CD4-positive, alpha-beta T cell treated with Interleukin-4 for 4 hours (primary cell): ENCODE measurements around the gene STAT6.
A peak's percentile ranks its signal among the peaks of the same experiment; 100 is the strongest.
"Not testable (repeated sequence)": the region's sequence is repeated elsewhere in the genome, so short reads cannot be mapped to it uniquely, and the experiment has no call there.

ENCODE experiments used
- DNase-seq: peaks from one replicate; pipeline ENCODE4 v3.0.0-alpha.2; 2020

STAT6 gene

DNA sequence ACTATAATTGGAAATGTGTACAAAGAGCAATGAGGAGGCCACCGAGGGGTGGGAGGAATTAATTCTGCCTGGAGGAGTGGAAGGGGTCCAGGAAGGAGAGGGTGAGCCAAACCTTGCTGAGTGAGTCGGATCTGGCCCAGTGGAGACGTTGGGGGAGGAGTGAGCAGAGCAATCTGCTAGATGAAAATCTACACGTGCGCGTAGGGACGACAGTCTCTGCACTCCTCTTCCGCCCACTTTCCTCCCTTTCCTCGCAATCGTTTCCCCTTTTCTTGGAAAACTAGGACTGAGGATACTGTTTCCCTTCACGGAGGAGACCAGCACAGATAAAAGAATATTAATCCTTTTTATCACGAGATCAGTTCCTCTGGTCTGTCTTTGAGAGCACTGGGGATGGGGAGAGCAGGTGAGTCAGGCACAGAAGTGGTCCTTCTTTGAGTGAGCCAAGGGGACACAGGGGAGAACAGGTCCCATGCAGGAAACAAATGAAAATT is 25.1 kb downstream of the STAT6 start:
- DNase-seq, result no peak

DNA sequence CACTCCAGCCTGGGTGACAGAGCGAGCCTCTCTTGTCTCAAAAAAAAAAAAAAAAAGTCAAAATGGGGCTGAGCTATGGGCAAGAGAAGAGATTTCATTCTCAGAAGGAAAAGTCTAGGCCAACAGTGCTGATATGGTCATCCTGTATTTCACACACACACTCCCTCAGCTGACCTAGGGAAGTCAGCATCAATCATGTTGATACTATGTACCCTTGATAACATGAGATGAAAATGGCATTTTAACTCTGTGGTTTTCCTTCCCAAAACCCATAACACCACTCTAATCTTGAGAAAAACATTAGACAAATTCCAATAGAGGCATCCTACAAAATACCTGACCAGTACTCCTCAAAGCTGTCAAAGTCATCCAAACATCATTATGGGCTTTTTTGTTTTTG is 30.3 kb downstream of the STAT6 start:
- no peak for DNase-seq

DNA sequence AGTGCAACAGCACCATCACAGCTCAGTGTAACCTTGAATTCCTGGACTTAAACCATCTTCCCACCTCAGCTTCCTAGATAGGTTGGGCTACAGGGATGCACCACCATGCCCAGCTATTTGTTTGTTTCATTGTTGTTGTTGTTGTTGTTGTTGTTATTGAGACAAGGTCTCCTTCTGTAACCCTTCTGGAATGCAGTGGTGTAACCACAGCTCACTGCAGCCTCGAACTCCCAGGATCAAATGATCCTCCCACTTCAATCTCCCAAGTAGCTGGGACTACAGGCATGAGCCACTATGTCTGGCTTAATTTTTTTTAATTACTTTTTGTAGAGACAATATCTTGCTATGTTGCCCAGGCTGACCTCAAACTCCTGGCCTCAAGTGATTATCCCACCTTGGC is 31.3 kb downstream of the STAT6 start:
- DNase-seq, result no peak

DNA sequence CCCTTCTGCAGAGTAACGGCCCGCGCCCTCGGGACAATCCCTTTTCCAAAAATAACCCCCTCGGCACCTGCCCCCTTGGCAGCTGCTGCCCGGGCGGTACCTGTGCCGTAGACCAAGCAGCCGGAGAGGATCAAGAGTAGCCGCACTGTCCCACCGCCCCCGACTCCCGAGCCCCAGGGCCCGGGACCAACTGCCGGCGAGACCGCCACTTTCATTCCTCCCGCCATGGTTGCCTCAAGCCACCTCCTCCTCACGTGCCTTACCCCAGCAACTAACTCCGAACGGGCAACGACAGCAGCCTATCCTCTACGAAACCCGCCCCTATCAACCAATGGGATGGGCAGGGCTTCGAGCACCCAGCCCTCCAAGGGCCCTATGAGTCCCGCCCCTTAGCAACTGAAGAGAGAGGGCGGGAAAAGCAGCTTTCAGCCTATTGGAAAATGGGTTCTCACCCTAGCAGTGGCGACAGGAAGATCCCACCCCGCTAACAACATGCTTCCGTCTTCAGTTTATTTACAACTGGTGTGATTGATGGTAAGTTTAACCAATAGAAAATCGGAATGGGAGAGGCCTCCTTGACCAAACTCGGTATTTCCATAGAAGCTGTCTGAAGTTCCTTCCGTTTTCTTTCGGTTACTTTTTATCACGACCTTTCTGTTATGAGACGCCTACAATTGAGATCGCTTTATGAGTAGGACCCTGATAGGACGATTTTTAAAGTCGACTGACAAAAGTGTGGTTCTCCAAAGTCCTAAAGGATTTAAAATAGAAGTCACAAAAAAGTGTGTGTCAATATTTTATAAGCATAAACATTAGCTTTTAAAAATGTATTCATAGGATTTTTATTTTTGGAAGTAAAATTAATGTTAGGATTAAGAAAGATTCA is 32.4 kb downstream of the STAT6 start, which contains the start of gene NEMP1:
Gene NEMP1 (minus strand): TSS at position 273 of the 886 bp plus-strand sequence. CDS start 46 bp downstream, at position 227.
- DNase-seq, result peak; percentile 100

DNA sequence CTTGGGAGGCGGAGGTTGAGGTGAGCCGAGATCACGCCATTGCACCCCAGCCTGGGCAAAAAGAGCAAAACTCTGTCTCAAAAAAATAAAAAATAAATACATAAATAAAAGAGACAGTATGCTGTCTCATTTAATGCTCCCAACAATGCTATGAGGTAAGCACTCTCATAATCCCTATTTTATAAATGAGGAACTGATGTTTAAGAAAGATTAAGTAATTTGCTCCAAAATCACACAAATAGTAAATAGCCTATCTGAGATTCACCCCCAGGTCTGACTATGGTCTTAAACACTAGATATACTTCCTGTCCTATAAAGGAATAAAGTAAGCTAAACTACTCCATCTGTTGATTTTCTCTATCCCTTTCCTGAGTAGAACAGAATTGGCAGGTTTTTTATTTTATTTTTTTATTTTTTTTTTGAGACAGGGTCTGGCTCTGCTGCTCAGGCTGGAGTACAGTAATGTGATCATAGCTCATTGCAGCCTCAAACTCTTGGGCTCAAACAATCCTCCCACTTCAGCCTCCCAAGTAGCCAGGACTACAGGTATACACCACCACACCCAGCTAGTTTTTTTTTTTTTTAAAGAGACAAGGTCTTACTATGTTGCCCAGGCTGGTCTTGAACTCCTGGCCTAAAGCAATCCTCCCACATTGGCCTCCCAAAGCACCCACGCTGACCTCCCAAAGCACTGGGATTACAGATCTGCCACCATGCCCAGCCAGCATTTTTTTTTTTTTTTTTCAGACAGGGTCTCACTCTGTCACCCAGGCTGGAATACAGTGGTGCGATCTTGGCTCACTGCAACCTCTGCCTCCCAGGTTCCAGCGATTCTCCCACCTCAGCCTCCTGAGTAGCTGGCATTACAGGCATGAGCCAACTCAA is 37.4 kb downstream of the STAT6 start:
- DNase-seq, result not testable (repeated sequence)

DNA sequence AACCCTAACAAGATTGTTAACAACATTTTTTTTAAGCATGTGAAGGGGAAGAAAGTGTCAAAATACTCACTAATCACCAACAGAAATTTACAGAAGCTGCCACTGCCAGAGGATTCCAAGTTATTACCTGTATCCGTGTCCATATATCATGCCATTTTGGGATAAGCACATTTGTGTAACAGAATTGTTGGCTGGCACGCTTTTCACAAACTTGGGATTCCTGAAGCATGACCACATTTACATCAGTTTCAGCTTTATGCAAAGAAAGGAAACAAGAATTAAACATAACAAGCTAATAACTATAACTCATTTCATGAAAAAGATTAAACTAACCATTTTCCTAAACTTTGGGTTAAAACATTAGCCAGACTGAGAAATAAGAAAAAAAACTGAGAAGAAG is 38.5 kb downstream of the STAT6 start:
- no peak for DNase-seq

DNA sequence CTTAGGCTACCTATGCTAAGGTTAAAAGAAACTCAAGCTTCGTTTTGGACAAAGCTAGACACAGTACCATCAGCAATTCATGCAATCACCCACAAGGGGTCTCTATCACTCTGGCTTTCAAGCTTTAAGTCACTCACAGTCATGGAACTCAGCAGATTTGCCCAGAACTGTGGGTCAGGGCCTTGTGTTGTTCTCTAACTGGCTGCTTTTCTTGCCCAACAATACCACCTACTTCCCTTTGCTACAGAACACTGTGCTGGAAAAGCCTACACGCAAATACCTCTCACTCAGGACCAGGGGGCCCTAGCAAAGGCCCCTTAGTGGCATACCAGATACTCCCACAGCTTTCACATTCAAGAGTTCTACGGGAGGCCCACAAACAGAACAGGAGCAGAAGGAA is 41.6 kb downstream of the STAT6 start:
- peak; percentile 84 for DNase-seq

DNA sequence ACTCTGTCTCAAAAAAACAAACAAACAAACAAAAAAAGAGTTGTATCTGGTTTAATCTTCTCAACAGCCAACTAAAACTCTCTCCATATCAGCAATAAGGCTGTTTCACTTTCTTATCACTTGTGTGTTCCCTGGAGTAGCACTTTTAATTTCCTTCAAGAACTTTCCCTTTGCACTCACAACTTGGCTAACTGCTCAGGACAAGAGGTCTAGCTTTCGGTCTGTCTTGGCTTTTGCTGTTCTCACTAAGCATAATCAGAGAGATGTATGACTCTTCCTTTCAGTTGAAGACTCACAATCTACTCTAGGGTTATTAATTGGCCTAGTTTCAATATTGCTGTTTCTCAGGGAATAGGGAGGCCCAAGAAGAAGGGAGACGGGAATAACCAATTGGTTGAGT is 44.9 kb downstream of the STAT6 start:
- no peak for DNase-seq

DNA sequence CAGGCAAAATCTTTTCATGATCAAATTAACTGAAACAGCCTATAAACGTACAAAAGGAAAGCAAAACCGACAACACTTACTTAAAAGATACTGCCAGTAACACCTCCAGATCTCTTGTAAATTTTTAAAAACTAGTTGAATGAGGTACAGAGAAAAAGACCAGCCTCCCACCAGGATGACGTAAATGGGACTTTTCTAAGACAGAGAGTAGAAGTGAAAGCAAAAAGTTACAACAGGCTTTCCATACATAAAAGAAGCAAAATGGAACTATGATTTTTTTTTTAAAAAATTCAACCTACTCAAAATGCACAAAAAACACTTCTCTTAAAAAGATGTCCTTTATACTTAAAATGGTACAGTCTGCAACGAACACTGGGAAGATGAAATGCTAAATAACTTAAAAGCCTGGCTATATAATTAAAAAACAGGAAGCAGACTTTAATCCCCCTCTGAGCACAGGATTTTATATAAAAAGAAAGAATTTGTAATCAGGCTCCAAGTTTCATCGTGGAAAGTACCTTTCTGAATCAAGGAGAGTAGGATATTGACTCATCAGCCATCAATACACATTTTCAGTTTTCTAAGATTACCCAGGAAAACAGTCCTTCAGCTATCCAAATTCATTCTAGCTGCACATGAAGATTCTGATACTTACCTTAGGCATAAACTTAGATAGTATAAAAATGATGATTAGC is 47.0 kb downstream of the STAT6 start:
- DNase-seq, result peak; percentile 81

DNA sequence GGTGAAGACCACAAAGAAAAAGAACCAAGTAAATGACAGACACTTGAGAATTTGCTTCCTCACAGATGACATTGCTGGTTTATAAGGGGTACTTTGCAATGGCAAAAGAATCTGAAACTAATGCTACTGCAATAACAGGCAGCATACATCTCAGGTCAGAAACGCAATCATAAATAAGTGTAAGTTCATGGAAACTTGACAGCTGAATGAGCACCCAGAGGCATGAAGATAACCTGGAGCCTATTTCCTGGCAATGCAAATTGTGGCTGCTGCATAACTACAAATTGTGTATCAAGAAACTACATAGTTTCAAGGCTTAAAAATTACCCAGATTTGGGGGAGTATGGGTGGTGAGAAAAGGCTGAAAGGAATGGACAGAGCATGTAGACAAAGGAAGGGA is 52.7 kb downstream of the STAT6 start:
- DNase-seq, result no peak

DNA sequence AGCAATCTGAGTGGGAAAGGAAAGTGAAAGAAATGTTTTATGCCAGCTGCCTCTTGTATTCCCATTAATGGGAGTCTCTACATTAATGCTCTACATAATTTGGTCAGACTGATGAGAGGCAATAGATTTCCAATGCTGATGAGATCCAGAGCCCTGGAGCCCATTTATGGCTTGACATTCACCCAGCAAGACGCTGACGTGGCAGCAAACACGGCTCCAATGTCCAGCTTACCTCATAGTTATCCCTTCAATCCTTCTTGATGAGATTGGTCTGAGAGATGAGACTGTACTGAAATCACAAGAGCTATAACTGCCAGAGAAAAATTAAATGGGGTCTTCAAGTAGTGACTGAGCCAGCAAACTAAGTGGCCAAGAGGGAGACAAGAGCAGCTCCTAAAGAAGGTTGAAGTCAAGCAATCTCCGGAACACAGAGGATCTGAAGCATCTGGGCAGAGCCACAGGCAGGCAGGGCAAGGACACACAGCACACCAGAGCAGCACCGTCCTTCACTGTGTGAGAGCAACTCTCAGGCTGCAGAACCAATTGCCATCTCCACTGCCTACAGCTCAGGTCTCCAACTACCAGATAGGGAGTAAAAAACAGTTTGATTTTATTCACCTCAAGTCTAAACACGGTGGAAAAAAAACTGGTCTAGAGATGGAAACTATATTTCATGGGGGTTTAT is 54.0 kb downstream of the STAT6 start:
- DNase-seq, result no peak

DNA sequence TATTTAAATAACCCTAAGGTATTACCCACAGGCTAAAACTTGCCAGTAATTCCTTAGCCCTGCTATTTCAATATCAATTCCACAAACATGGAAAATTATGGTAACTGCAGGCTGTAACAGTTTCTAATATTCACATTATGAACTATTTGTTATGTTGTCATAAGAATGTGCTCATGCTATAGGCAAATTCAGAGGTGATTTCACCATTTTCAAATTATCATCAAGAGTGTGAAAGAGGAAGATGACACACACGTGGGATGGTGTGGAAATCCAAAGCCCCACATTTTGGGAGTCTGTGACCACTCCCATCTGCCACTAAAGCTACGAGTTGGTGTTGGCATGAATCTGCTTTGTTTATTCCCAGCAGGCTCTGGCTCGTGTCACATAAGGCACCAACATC is 55.3 kb downstream of the STAT6 start:
- no peak for DNase-seq

DNA sequence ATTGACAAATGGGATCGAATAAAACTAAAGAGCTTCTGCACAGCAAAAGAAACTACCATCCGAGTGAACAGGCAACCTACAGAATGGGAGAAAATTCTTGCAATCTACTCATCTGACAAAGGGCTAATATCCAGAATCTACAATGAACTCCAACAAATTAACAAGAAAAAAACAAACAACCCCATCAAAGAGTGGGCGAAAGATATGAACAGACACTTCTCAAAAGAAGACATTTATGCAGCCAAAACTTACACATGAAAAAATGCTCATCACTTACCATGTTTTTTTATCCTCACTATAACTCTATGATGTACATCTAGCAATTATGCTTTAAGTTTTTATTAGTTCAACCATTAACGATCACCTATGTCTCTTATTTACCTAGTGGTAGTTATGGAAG is 57.3 kb downstream of the STAT6 start:
- DNase-seq, result not testable (repeated sequence)

DNA sequence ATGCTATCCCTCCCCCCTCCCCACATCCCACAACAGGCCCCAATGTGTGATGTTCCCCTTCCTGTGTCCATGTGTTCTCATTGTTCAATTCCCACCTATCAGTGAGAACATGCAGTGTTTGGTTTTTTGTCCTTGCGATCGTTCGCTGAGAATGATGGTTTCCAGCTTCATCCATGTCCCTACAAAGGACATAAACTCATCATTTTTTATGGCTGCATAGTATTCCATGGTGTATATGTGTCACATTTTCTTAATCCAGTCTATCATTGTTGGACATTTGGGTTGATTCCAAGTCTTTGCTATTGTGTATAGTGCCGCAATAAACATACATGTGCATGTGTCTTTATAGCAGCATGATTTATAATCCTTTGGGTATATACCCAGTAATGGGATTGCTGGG is 58.0 kb downstream of the STAT6 start:
- not testable (repeated sequence) for DNase-seq

DNA sequence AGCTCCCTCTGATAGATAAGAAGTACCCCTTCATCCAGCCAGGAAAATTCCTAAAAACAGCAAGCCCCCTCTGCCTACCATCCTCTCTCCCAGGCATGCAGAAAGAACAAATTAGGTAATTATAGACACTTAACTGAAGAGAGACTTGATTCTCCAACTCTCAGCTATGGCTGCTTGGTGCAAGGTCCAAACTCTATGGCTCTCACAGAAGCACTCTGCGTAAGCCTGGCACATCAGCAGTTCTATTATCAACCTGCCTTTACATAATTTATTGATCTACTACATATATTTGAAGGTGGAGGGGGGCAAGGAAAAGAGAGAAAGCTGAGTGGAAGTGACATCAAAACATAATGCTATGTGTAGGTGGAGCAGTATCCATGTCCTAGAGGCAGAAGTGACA is 60.2 kb downstream of the STAT6 start:
- no peak for DNase-seq

DNA sequence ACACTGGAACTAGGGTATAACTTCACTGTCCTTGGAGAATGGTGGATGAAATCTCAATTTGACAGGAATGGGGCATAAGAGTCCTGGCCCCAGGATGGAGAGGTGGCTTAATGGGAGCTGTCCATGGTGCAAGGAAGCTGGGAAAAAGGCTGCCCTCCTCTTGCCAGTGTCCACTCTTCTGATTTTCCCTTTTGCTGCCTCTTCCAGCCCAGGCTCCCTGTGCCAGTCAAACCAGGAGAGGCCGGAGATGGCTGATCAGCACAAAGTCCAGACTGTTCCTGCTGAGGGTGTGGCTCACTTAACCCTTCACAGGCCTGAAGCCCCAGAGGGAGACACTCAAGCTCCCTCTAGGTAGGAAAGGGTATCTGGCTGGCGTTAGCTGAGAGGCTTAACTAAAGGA is 61.3 kb downstream of the STAT6 start, which contains the start of gene MYO1A:
Gene MYO1A (minus strand): TSS at position 240 of the 400 bp plus-strand sequence. CDS start 1,806 bp downstream, outside the sequence.
- DNase-seq, result no peak

DNA sequence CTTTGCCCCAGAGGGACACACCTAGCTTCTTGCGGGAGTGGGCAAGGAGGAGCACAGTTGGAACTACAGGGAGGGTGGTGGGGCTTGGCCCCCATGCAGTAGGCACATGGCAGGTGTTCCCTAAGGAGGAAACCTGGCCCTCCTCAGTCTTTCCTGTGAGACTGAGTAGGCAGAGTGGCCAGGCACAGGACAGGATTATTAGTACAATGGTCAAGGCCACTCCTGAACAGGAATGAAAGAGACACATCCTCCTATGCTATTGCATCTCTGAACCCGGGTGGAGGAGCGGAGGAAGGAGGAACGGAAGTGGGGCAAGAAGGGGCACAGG is 62.1 kb downstream of the STAT6 start:
- no peak for DNase-seq

DNA sequence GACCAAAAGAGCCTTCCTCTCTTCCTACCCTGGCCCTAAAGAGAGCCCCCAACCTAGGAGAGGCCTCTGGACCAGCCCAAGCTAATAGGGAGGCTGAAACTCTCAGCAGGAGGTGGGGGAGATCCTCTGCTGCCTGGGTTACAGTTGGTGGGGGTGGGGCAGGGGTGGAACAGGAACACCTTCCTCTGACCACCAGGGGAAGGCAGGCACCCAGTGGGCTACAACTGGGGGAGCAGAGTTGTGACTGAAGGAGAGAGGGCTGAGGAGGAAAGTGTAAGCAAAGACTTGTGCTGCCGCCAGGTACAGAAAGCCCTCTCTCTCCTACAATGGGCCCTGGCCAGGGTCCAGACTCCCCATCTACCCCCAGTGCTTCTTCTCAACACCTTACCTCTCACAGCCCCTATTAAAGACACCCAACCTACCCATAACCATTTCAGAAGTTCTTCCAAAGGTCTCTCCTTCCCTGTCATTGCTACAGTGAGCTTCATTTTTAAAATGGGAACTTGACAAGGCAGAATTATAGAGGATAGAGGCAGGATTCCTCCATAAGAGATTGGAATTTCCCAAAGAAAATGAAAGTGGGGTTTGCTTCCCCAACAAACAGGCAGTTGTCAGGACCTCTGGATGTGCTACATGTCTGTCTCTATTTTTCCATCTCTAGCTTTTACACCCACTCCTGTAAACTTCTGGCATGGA is 62.6 kb downstream of the STAT6 start:
- DNase-seq, result no peak

DNA sequence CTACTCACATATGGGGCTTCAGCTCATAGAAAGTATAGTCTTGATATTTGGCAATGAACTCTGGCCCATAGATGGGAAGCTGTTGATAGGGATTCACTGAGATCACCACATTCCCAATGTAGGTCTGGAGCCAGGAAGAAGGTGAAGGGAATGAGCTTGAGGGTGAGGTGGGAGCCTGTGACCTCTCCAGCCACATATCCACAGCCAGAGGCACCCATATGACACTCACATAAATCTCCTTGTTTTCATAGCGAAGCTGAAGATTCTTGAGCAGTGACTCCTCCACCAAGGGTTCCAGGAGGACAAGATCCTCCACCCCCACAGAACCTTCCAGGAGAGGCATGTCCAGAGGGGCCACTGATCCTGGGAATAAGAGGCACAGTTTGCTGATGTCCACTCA is 63.2 kb downstream of the STAT6 start:
- DNase-seq, result no peak

DNA sequence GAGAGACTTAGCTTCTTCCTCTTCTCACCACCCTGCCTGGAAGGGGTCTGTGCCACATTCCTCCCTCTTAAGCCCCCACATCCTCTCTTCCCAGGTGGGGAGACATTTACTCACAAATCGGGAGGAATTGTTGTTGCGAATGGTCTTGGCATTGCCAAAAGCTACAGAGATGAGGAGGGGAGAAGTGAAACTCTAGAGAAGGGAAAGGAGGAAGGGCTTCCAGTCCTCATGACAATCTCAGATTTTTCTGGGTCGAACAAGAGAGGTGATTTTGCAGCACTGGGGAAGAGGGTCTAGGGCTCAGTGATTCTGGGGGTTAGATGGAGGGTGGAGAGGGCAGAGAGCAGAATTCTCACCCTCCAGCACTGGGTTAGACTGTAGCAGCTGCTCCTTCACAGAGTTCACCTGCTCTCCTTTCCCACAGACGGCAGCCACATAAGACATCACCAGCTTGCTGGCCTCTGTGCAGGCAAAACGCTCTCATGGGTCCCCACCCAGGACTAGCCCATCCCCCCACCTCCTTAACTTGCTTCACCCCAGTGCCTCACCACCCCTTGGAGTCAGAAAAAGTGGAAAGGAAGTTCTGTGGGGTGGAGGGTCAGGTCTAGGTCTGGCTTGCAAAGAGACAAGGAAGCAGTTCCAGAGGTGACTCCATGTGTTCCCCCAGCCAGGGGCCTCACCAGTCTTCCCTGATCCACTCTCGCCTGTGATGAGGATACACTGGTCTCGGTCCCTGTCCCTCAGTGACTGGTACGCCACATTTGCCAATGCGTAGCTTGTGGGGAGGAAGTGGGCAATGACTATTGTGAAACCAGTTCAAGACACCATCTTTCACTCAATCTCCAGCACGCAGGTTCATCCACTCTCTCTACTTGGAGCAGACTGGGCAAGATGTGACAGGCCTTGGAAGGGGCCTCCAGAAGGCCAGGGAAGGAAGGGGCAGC is 63.9 kb downstream of the STAT6 start:
- DNase-seq, result peak; percentile 28
